IMR-90 (cell line): Measurements from ENCODE around the gene LHPP. TPM values are rescaled to one million over a fixed set of nuclear protein-coding genes. Genes with fewer than 3 reads are reported as not detected.

Experiments
- ATAC-seq: fragments of 200-7000 bp; cut with Tn5 transposase; 2 replicates; pipeline ENCODE4 v1.9.1; 2020; ENCODE audit warnings: low read depth, mild to moderate bottlenecking, moderate library complexity
- BruUV-seq: library from RNA; stranded (reverse); fragments of 400-500 nt; replicated peaks from 2 replicates; lab custom pipeline; 2021; lab: Mats Ljungman, UMichigan
- CTCF ChIA-PET: fragments of 300-600 bp; formaldehyde crosslinking; extraction: SDS; loops from one replicate; lab custom pipeline; 2021; ENCODE audit warnings: antibody characterized with exemption; lab: Yijun Ruan, JAX
- POLR2A ChIA-PET: fragments of 300-600 bp; sonication (Branson Sonifier 250); formaldehyde crosslinking; loops from one replicate; lab custom pipeline; 2022; ENCODE audit warnings: antibody characterized with exemption; ENCODE audit not compliant: unreplicated experiment; lab: Charles Lee
- DNase-seq: peaks from one replicate; pipeline ENCODE4 v3.0.0; 2013
- H2AFZ ChIP-seq: replicated peaks from 2 replicates; pipeline ENCODE3; 2013; ENCODE audit warnings: low read length, mild to moderate bottlenecking; ENCODE audit not compliant: poor library complexity
- H2AK5ac ChIP-seq: 2 replicates; pipeline ENCODE4 v1.6.1; 2013; ENCODE audit warnings: low read depth, low read length, inconsistent platforms
- H2AK9ac ChIP-seq: replicated peaks from 2 replicates; pipeline ENCODE3; 2013; ENCODE audit warnings: mild to moderate bottlenecking, low read depth, low read length, moderate library complexity; ENCODE audit not compliant: poor library complexity
- H2BK120ac ChIP-seq: 2 replicates; pipeline ENCODE4 v1.6.1; 2013; ENCODE audit warnings: low read depth, low read length, inconsistent platforms
- H2BK15ac ChIP-seq: 3 replicates; pipeline ENCODE4 v1.6.1; 2013; ENCODE audit warnings: low read depth, low read length, inconsistent platforms
- H2BK20ac ChIP-seq: 2 replicates; pipeline ENCODE4 v1.6.1; 2013; ENCODE audit warnings: low read depth, mild to moderate bottlenecking, inconsistent platforms, low read length, moderate library complexity
- H2BK5ac ChIP-seq: 2 replicates; pipeline ENCODE4 v1.6.1; 2013; ENCODE audit warnings: mild to moderate bottlenecking, low read depth, low read length, inconsistent platforms; ENCODE audit not compliant: poor library complexity, severe bottlenecking
- H3K14ac ChIP-seq: replicated peaks from 2 replicates; pipeline ENCODE4 v1.6.1; 2013; ENCODE audit warnings: low read depth, low read length, inconsistent platforms
- H3K18ac ChIP-seq: 2 replicates; pipeline ENCODE4 v1.6.1; 2013; ENCODE audit warnings: low read depth, low read length, control low read depth
- H3K23ac ChIP-seq: 2 replicates; pipeline ENCODE4 v1.6.1; 2013; ENCODE audit warnings: low read depth, low read length, inconsistent platforms
- H3K27ac ChIP-seq: 2 replicates; pipeline ENCODE4 v1.5.1; 2013; ENCODE audit warnings: mild to moderate bottlenecking, control low read depth, low read length; ENCODE audit not compliant: insufficient read depth
- H3K27me3 ChIP-seq: 2 replicates; pipeline ENCODE4 v1.6.1; 2013; ENCODE audit warnings: low read length; ENCODE audit not compliant: control insufficient read depth, insufficient read depth
- H3K36me3 ChIP-seq: 2 replicates; pipeline ENCODE4 v1.6.1; 2013; ENCODE audit warnings: low read length, mixed read lengths; ENCODE audit not compliant: control insufficient read depth, insufficient read depth
- H3K4ac ChIP-seq: 2 replicates; pipeline ENCODE4 v1.6.1; 2013; ENCODE audit warnings: low read depth, low read length, inconsistent platforms
- H3K4me1 ChIP-seq: 2 replicates; pipeline ENCODE4 v1.6.1; 2013; ENCODE audit warnings: low read length, mixed read lengths; ENCODE audit not compliant: control insufficient read depth, insufficient read depth
- H3K4me2 ChIP-seq: 2 replicates; pipeline ENCODE4 v1.6.1; 2013; ENCODE audit warnings: low read depth, mild to moderate bottlenecking, control low read depth, low read length, moderate library complexity
- H3K4me3 ChIP-seq: 2 replicates; pipeline ENCODE4 v1.5.1; 2013; ENCODE audit warnings: low read depth, mild to moderate bottlenecking, control low read depth, low read length, moderate library complexity; ENCODE audit not compliant: insufficient read depth
- H3K56ac ChIP-seq: 2 replicates; pipeline ENCODE4 v1.6.1; 2013; ENCODE audit warnings: low read length, inconsistent platforms; ENCODE audit not compliant: insufficient read depth; ENCODE audit errors: extremely low read depth
- H3K79me1 ChIP-seq, 2 experiments: 2 replicates each; pipeline ENCODE4 v1.6.1; 2013; ENCODE audit warnings: low read length in 2 of 2, inconsistent platforms in 1 of 2, low read depth in 1 of 2
- H3K9ac ChIP-seq: 2 replicates; pipeline ENCODE4 v1.6.1; 2013; ENCODE audit warnings: low read depth, low read length, control low read depth
- H3K9me1 ChIP-seq: 2 replicates; pipeline ENCODE4 v1.6.1; 2013; ENCODE audit warnings: low read length, inconsistent platforms; ENCODE audit not compliant: insufficient read depth
- H3K9me3 ChIP-seq: 2 replicates; pipeline ENCODE4 v1.6.1; 2013; ENCODE audit warnings: low read length; ENCODE audit not compliant: control insufficient read depth, insufficient read depth
- H4K20me1 ChIP-seq: 2 replicates; pipeline ENCODE4 v1.6.1; 2013; ENCODE audit warnings: low read length, inconsistent platforms; ENCODE audit not compliant: insufficient read depth
- H4K5ac ChIP-seq: 2 replicates; pipeline ENCODE4 v1.6.1; 2013; ENCODE audit warnings: mild to moderate bottlenecking, low read depth, low read length, control low read depth
- H4K8ac ChIP-seq, 2 experiments: 2 replicates each; pipeline ENCODE4 v1.6.1; 2013; ENCODE audit warnings: low read depth in 2 of 2, low read length in 2 of 2, control low read depth in 1 of 2, inconsistent platforms in 1 of 2
- H4K91ac ChIP-seq: 2 replicates; pipeline ENCODE4 v1.6.1; 2013; ENCODE audit warnings: low read depth, low read length, inconsistent platforms; ENCODE audit not compliant: insufficient read depth
- BHLHE40 ChIP-seq: fragments of 150-350 bp; IDR thresholded peaks from 2 replicates; pipeline ENCODE4 v1.6.1; 2016; ENCODE audit warnings: mild to moderate bottlenecking, low read depth, low read length
- CHD1 ChIP-seq: IDR thresholded peaks from 2 replicates; pipeline ENCODE4 v1.6.1; 2012; ENCODE audit warnings: low read depth, low read length, improper control_type of control experiment
- FOS ChIP-seq: fragments of 150-350 bp; IDR thresholded peaks from 2 replicates; pipeline ENCODE4 v1.6.1; 2016; ENCODE audit warnings: low read depth, low read length
- MAFK ChIP-seq: IDR thresholded peaks from 2 replicates; pipeline ENCODE4 v1.6.1; 2012; ENCODE audit warnings: low read depth, low read length, improper control_type of control experiment
- MAZ ChIP-seq: IDR thresholded peaks from 2 replicates; pipeline ENCODE4 v1.6.1; 2012; ENCODE audit warnings: low read depth, mild to moderate bottlenecking, low read length, improper control_type of control experiment, moderate library complexity, borderline replicate concordance
- MXI1 ChIP-seq: IDR thresholded peaks from 2 replicates; pipeline ENCODE4 v1.6.1; 2012; ENCODE audit warnings: low read depth, mild to moderate bottlenecking, low read length, moderate library complexity, borderline replicate concordance
- NFE2L2 ChIP-seq: fragments of 150-350 bp; IDR thresholded peaks from 2 replicates; pipeline ENCODE4 v1.6.1; 2016; ENCODE audit warnings: low read depth, mild to moderate bottlenecking, low read length
- RAD21 ChIP-seq: IDR thresholded peaks from 2 replicates; pipeline ENCODE4 v1.6.1; 2012; ENCODE audit warnings: low read length, improper control_type of control experiment
- RCOR1 ChIP-seq: IDR thresholded peaks from 2 replicates; pipeline ENCODE4 v1.6.1; 2012; ENCODE audit warnings: mild to moderate bottlenecking, low read length, improper control_type of control experiment; ENCODE audit not compliant: insufficient replicate concordance
- RFX5 ChIP-seq: IDR thresholded peaks from 2 replicates; pipeline ENCODE4 v1.8.0; 2012; ENCODE audit warnings: low read depth, mild to moderate bottlenecking, low read length, moderate library complexity
- SMC3 ChIP-seq: fragments of 150-350 bp; IDR thresholded peaks from 2 replicates; pipeline ENCODE4 v1.6.1; 2016; ENCODE audit warnings: low read depth, mild to moderate bottlenecking, antibody characterized with exemption, low read length, moderate library complexity
- WGBS, 2 experiments: methylation state at CpG; one replicate each; pipeline versions ENCODE4 v1.1.5 to v1.1.7; 2013; ENCODE audit warnings: missing lambda C conversion rate in 2 of 2; ENCODE audit not compliant: insufficient read length in 1 of 2; ENCODE audit errors: extremely low coverage in 2 of 2; 5-methylcytosine and 5-hydroxymethylcytosine counted together
- dilution Hi-C: fragments of 300-500 bp; cut with HindIII; formaldehyde crosslinking; loops from one replicate; pipeline ENCODE4 v1.14.3; 2018; ENCODE audit warnings: low sequenced_read_pairs; ENCODE audit not compliant: unreplicated experiment
- in situ Hi-C: fragments of 300-500 bp; cut with MboI; formaldehyde crosslinking; loops from 3 replicates; pipeline ENCODE4 v1.14.3; 2019; ENCODE audit warnings: low sequenced_read_pairs, inconsistent platforms, mixed read lengths
- intact Hi-C: fragments of 100-400 bp; cut with micrococcal nuclease; formaldehyde crosslinking; loops from 2 replicates; pipeline ENCODE4 v1.10.0; 2022
- polyA plus RNA-seq, 3 experiments: library from polyadenylated mRNA; depleted of rRNA; stranded (reverse); fragments of >200 nt; gene quantifications; 2 replicates each; pipeline ENCODE4 v1.2.3, GENCODE V29; 2012; ENCODE audit warnings: low replicate concordance in 1 of 3
- total RNA-seq: library from RNA; depleted of rRNA; stranded (reverse); fragments of >200 nt; gene quantifications from 2 replicates; pipeline ENCODE4 v1.2.3, GENCODE V29; 2012
- TF ChIP-seq, protein P1 (sequence below): conservative IDR thresholded peaks from 2 replicates; pipeline ENCODE4 v1.5.1; 2012; ENCODE audit warnings: mild to moderate bottlenecking, low read depth, low read length, improper control_type of control experiment
- TF ChIP-seq, protein P2 (sequence below): fragments of 150-350 bp; IDR thresholded peaks from 2 replicates; pipeline ENCODE4 v1.6.1; 2016; ENCODE audit warnings: low read depth, mild to moderate bottlenecking, low read length, moderate library complexity, borderline replicate concordance

The LHPP gene
- total and polyA plus RNA-seq, 2 of the 4 experiments (the other 2 are of a cell fraction): 2.7 to 8.3 TPM

DNA sequence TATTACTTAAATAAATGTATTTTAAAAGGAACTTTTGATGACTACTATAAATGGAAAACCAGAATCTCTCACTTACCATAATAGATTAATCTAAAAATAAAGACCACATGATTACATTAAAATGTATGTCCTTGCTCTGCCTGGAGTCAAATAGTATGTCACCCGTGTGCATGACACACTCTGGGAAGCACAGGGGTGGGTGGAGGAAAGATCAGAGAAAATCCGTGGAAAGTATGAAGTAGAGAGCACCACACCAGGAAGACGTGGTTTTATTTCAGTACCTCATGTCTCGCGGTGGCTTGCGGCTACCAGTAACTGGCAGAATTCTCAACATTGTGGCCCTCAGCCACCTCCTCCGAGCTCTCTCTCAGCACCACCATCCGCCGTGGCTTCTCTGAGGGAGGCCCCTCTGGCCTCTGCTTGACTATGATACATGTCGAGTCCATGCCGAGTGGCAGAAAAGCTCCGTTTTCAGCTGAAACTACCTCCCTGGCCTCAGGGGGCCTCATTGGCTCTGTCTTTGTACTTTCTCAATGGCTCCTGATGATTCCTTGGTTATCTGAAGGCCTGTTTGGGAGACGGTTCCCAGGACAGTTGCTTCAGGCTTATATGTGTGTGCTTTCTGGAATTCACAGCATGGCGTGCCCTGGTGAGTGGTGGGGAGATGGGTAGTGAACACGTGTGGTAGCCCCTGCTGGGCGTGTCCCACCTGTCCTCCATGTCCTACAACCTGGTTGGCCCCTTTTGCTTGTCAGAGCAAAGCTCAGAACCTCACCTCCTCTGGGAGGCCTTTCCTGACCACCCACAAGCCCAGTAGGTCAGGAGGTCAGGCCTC lies 49.8 kb downstream of the LHPP start:
- ChIA-PET CTCF (no interaction called here), POLR2A (no interaction called here)
- ATAC-seq (no peak), DNase-seq (no peak)
- H3K56ac ChIP-seq: no peak overlapping the region
- intact Hi-C loops (loop anchor here (10.0 kb wide), 1 partner anchor 1883 kb away; no protein-coding TSS in a partner anchor), in situ Hi-C loops (no loop called here), dilution Hi-C loops (no loop called here)
- H3K4me3 ChIP-seq: no peak overlapping the region
- H4K20me1 ChIP-seq: no peaks in the 10 kb centered on the region
- no peak overlapping the region for H3K9ac ChIP-seq
- no peak overlapping the region for H3K18ac ChIP-seq
- H2AK5ac ChIP-seq: no peak overlapping the region
- no peak overlapping the region for H3K4ac ChIP-seq
- no TSS peak for BruUV-seq
- no peak overlapping the region for H2BK5ac ChIP-seq
- H3K4me1 ChIP-seq: no peaks in the 10 kb centered on the region
- H3K27me3 ChIP-seq: peaks cover 2% of the 10 kb centered on the region; the same call in 1 of the 2 replicates
- H3K23ac ChIP-seq: no peak overlapping the region
- no peak overlapping the region for H3K14ac ChIP-seq
- TF ChIP-seq BHLHE40 (no peak), CHD1 (no peak), RFX5 (no peak), MAZ (no peak), RAD21 (no peak), RCOR1 (no peak), MAFK (no peak), MXI1 (no peak), FOS (no peak), SMC3 (no peak), NFE2L2 (no peak)
- TF ChIP-seq, protein P1, sequence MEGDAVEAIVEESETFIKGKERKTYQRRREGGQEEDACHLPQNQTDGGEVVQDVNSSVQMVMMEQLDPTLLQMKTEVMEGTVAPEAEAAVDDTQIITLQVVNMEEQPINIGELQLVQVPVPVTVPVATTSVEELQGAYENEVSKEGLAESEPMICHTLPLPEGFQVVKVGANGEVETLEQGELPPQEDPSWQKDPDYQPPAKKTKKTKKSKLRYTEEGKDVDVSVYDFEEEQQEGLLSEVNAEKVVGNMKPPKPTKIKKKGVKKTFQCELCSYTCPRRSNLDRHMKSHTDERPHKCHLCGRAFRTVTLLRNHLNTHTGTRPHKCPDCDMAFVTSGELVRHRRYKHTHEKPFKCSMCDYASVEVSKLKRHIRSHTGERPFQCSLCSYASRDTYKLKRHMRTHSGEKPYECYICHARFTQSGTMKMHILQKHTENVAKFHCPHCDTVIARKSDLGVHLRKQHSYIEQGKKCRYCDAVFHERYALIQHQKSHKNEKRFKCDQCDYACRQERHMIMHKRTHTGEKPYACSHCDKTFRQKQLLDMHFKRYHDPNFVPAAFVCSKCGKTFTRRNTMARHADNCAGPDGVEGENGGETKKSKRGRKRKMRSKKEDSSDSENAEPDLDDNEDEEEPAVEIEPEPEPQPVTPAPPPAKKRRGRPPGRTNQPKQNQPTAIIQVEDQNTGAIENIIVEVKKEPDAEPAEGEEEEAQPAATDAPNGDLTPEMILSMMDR: no peak
- TF ChIP-seq, protein P2, sequence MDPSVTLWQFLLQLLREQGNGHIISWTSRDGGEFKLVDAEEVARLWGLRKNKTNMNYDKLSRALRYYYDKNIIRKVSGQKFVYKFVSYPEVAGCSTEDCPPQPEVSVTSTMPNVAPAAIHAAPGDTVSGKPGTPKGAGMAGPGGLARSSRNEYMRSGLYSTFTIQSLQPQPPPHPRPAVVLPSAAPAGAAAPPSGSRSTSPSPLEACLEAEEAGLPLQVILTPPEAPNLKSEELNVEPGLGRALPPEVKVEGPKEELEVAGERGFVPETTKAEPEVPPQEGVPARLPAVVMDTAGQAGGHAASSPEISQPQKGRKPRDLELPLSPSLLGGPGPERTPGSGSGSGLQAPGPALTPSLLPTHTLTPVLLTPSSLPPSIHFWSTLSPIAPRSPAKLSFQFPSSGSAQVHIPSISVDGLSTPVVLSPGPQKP: no peak
- H4K91ac ChIP-seq: no peak overlapping the region
- H4K8ac ChIP-seq: no peak overlapping the region
- no peak overlapping the region for H3K4me2 ChIP-seq
- no peak overlapping the region for H2BK20ac ChIP-seq
- no peak overlapping the region for H3K27ac ChIP-seq
- H3K9me3 ChIP-seq: no peaks in the 10 kb centered on the region
- H3K79me1 ChIP-seq: no peaks in the 10 kb centered on the region
- H2BK15ac ChIP-seq: no peak overlapping the region
- H3K9me1 ChIP-seq: no peaks in the 10 kb centered on the region
- H2BK120ac ChIP-seq: no peak overlapping the region
- no peak overlapping the region for H4K5ac ChIP-seq
- no peaks in the 10 kb centered on the region for H3K36me3 ChIP-seq
- H2AK9ac ChIP-seq: no peak overlapping the region
- no peak overlapping the region for H2AFZ ChIP-seq
- 90% methylated on average over 8 of the region's 16 CpGs; no CpG with 5 or more reads in 1 of the 2 experiments for WGBS, 2 experiments
